Stimulated activated CD8-positive, alpha-beta memory T cell treated with anti-CD3 and anti-CD28 coated beads, Interleukin-2, amount 100 ng/mL, for 48 hours (primary cell): ENCODE data around the gene ZNF488.
A peak's percentile ranks its signal among the peaks of the same experiment; 100 is the strongest.

Experiments
- DNase-seq, 2 donors: peaks; one replicate each; pipeline ENCODE4 v3.0.0-alpha.2; 2020; ENCODE audit warnings: low read depth in 2 of 2

ZNF488 gene

DNA sequence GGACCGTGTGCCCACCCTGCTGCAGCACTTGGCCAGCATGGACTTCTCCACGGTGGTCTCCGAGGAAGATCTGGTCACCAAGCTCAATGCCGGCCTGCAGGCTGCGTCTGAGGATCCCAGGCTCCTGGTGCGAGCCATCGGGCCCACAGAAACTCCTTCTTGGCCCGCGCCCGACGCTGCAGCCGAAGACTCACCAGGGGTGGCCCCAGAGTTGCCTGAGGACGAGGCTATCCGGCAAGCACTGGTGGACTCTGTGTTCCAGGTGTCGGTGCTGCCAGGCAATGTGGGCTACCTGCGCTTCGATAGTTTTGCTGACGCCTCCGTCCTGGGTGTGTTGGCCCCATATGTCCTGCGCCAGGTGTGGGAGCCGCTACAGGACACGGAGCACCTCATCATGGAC is 34.6 kb downstream of the ZNF488 start:
- DNase-seq, result no peak

GRCh38 chr10:47348661-47349470 is 35.2 kb downstream of the ZNF488 start:
- DNase-seq, result no peak

DNA sequence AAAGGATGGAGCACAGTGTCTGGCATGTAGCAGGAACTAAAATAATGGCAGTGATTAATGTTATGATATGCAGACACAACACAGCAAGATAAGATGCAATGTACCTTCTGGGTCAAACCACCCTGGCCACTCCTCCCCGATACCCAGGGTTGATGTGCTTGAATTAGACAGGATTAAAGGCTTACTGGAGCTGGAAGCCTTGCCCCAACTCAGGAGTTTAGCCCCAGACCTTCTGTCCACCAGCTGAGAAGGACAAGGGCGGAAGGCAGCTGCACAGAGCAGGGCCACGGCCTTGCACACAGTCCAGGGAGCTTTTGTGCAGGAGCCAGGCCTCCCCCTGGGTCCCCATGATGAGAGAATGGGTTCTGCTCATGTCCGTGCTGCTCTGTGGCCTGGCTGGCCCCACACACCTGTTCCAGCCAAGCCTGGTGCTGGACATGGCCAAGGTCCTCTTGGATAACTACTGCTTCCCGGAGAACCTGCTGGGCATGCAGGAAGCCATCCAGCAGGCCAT is 35.9 kb downstream of the ZNF488 start, which contains the start of gene RBP3:
RBP3 (plus strand) TSS at position 226 of the 514 bp plus-strand sequence; CDS start at position 348, 122 bp downstream.
- DNase-seq, result no peak

- no peak for DNase-seq
These were observed 36.8 kb downstream of the ZNF488 start for GRCh38 chr10:47347303-47347675.

- DNase-seq, result no peak
These were observed 37.4 kb downstream of the ZNF488 start for GRCh38 chr10:47346581-47347302.

GRCh38 chr10:47344996-47345870 is 38.9 kb downstream of the ZNF488 start:
- DNase-seq, result no peak

DNA sequence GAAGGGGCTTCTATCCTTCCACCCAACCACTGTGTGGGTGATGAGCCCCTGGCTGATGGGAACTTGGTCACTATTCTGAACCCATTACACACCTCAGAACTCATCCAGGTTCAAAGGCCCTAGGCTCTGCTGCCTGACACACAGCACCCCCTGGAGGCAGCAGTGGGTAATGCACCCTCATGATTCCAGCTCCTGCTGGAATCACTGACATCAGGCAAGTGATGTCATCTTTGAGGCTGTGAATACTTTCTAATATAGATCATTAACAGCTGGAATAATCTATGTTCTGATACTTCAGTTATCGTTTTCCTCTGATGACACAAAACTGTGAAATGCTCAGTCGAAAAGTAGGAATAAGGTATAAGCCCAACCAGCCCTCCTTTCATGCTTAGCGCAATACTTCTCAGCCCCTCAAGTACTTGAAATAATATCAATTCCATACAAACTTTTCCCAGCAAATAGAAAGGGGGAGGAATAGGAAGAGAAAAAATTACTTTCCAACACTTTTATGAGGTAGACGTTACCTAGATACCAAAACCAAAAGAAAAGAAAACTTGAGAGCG is 43.4 kb downstream of the ZNF488 start:
- DNase-seq, result peak; percentile 52 to 64

GRCh38 chr10:47339759-47340607 is 44.1 kb downstream of the ZNF488 start:
- DNase-seq, result no peak

DNA sequence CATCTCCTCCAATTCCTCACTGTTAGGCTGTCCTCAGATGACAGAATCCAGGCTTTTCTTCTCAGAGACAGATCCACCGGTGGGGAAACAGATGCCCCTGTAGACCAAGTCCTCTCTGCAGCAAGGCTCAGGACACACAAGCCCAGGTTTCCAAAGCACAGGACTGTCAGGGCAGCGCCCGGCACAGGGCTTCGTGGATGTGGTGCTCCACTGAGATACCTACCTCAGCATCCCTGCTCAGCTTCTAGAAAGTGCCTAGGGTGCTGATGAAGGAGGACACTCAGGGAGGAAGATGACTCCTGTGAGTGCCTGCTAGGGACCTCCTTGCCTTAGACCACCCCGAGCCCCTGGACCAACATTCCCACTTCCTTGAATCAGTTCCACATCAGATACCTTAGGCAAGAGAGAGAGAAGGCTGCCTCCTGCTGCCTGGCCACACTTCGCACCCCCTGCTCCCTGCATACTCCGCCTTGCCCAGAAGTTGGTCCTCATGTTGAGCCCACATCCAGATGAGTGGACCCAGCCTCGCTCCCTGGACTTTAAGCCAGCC is 44.8 kb downstream of the ZNF488 start:
- DNase-seq, result no peak

- DNase-seq, result no peak
These were observed 46.8 kb downstream of the ZNF488 start for GRCh38 chr10:47337310-47337709.

- no peak for DNase-seq
These were observed 47.5 kb downstream of the ZNF488 start for GRCh38 chr10:47336387-47337134.

DNA sequence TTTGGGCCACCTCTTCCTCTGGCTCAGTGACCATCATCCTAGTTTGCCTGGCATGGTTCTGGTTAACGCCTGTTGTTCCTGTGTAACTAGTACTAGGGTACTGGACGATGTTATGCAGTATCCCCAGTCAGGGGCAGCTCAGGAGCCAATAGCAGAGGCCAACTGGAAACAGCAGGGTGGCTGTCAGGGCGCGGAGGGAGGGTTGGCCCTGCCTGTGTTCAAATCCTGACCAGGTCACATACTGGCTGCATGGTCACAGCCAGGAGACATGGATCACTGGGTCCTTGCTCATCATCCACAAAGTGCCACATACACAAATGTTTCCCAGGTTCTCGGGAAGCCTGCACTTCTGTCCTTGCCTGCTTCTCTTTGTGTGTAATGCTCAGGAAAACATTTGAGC is 48.2 kb downstream of the ZNF488 start:
- no peak for DNase-seq

DNA sequence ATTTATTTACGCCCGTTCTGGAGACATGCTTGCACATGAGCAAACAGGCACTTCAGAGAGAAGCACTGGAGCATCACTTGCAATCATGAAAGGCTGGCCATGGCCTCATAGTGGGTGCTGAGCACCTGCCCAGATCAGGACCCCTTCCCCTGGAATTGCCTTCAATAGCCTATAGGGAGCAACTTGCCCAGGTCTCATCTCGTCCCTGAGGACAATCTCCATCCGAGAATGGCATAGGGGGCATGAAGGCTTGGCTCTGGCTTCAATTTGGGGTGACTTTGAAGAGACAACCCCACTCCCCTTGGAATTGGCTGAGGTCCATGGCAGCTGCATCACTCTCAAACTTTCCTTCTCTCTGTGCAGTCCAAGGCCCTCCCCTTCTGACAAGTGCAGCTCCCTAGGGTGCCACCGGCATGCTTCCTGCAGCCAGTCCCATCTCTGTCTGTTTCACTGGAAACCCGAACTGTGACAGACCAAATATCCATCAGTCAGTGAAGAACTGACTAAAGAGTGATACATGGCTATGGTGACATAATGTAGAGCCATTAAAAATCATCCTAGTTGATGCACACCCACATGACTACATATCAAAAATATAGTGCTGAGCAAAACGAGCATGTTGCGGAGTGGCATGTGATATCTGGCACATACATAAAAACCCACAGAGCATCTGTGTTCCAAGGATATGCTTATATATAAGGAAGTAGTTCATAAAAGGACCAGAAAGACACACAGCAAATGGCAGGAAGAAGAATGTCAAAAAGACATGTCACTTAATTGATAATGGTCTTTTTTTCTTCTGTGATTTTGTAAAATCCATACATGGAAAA is 49.4 kb downstream of the ZNF488 start:
- DNase-seq, result no peak

GRCh38 chr10:47333532-47333931 is 50.6 kb downstream of the ZNF488 start:
- no peak for DNase-seq

- DNase-seq, result no peak
These were observed 51.1 kb downstream of the ZNF488 start for GRCh38 chr10:47332946-47333345.

- DNase-seq, result no peak
These were observed 51.7 kb downstream of the ZNF488 start for GRCh38 chr10:47332371-47332770.

- no peak for DNase-seq
These were observed 52.1 kb downstream of the ZNF488 start for GRCh38 chr10:47331954-47332353.

GRCh38 chr10:47331491-47331890 is 52.6 kb downstream of the ZNF488 start:
- no peak for DNase-seq

DNA sequence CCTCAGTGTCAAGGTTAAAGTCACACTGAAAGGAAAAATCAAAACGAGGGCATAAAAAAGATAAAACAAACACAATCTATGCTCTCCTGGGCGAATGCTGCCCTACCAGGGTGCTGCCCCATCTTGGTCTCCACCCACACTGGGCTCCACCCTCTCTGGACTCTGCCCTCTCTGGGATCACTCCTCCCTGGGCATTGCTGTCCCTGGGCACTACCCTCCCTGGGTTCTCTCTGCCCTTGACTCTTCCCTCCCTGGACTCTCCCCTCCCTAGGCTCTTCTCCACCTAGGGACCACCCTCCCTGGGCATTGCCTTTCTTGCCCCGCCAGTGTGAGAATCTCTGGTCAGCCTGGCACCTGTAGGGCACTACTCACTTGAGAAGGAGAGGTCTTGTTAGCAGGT is 53.3 kb downstream of the ZNF488 start:
- no peak for DNase-seq
